GM21717 (cell line): ENCODE results near the gene SMYD3.

Experiments used
- ATAC-seq: cut with Tn5 transposase; IDR thresholded peaks from one replicate; pipeline ENCODE4 v1.9.1; 2021; ENCODE audit warnings: mild to moderate bottlenecking, moderate library complexity; ENCODE audit not compliant: unreplicated experiment

The SMYD3 gene

GRCh38 chr1:246476771-246477170, 30.3 kb downstream of the SMYD3 start:
- ATAC-seq: no peak

- ATAC-seq: no peak
Observed at GRCh38 chr1:246471688-246472087, 35.4 kb downstream of the SMYD3 start.

- no peak for ATAC-seq
Observed at GRCh38 chr1:246470585-246470984, 36.5 kb downstream of the SMYD3 start.

- no peak for ATAC-seq
Observed at GRCh38 chr1:246462986-246463385, 44.1 kb downstream of the SMYD3 start.

GRCh38 chr1:246460406-246460805, 46.7 kb downstream of the SMYD3 start:
- ATAC-seq: no peak

- no peak for ATAC-seq
Observed at GRCh38 chr1:246459221-246459620, 47.9 kb downstream of the SMYD3 start.

GRCh38 chr1:246455476-246455875, 51.6 kb downstream of the SMYD3 start:
- no peak for ATAC-seq

- no peak for ATAC-seq
Observed at GRCh38 chr1:246454655-246455054, 52.4 kb downstream of the SMYD3 start.

GRCh38 chr1:246450611-246451251, 56.3 kb downstream of the SMYD3 start:
- no peak for ATAC-seq

- no peak for ATAC-seq
Observed at GRCh38 chr1:246448373-246448772, 58.7 kb downstream of the SMYD3 start.

GRCh38 chr1:246447501-246447900, 59.6 kb downstream of the SMYD3 start:
- no peak for ATAC-seq

- no peak for ATAC-seq
Observed at GRCh38 chr1:246445503-246445902, 61.6 kb downstream of the SMYD3 start.

GRCh38 chr1:246444617-246445016, 62.5 kb downstream of the SMYD3 start:
- ATAC-seq: no peak

- no peak for ATAC-seq
Observed at GRCh38 chr1:246437961-246438360, 69.1 kb downstream of the SMYD3 start.

GRCh38 chr1:246435421-246436041, 71.5 kb downstream of the SMYD3 start:
- ATAC-seq: no peak

GRCh38 chr1:246434335-246434734, 72.7 kb downstream of the SMYD3 start:
- no peak for ATAC-seq

- ATAC-seq: no peak
Observed at GRCh38 chr1:246428542-246429308, 78.4 kb downstream of the SMYD3 start.

- ATAC-seq: no peak
Observed at GRCh38 chr1:246427611-246428010, 79.5 kb downstream of the SMYD3 start.

GRCh38 chr1:246425895-246426294, 81.2 kb downstream of the SMYD3 start:
- ATAC-seq: no peak

GRCh38 chr1:246425139-246425794, 81.8 kb downstream of the SMYD3 start:
- ATAC-seq: no peak

- ATAC-seq: no peak
Observed at GRCh38 chr1:246420300-246420699, 86.8 kb downstream of the SMYD3 start.
